Fibroblast of peridontal ligament (primary cell): ENCODE results near the gene CCL7.

ENCODE experiments used
- DNase-seq: peaks from one replicate; pipeline ENCODE4 v3.0.0-alpha.2; 2010; ENCODE audit errors: extremely low read depth

CCL7 gene

DNA sequence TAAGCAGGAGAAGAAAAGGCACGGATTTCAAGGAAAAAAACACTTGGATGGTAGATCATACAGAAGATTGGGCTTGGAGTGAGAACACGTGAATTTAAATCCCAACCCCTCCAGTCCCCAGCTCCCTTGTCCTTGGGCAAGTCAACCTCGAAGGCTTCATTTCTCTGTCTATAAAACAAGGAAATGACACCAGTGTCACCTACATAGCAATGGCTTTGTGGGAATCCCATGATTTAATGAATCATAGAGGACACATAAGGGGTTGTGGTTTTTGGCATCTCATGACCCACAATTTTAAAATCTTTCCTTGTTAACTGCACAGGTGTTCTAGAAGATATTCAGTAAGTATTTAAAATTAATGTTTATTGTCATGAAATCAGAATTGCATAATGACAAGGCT, 23.1 kb upstream of the CCL7 start:
- DNase-seq, result no peak

- no peak for DNase-seq
These were observed 21.5 kb upstream of the CCL7 start for GRCh38 chr17:34248511-34249024.

- DNase-seq, result no peak
These were observed 21.0 kb upstream of the CCL7 start for GRCh38 chr17:34249061-34249460.

DNA sequence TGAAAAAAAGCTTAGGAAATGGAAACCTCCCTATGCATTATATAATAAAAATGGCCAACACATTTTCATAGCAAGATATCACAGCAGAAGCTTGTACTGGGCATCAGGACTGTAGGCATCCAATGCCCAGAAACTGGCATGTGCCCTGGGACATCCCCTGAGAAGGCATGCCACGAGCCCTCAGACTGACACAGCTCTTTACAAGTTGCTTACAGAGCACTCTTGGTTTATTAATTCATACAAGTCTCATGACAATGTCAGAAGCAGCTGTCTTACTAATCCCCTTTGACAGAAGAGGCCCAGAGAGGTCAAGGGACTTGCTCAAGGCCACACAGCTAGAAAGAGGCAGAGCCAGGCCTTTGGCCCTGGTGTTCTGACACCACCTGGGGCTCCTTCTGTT, 20.5 kb upstream of the CCL7 start:
- no peak for DNase-seq

- no peak for DNase-seq
These were observed 18.8 kb upstream of the CCL7 start for GRCh38 chr17:34251186-34251585.

- DNase-seq, result no peak
These were observed 18.0 kb upstream of the CCL7 start for GRCh38 chr17:34252095-34252443.

DNA sequence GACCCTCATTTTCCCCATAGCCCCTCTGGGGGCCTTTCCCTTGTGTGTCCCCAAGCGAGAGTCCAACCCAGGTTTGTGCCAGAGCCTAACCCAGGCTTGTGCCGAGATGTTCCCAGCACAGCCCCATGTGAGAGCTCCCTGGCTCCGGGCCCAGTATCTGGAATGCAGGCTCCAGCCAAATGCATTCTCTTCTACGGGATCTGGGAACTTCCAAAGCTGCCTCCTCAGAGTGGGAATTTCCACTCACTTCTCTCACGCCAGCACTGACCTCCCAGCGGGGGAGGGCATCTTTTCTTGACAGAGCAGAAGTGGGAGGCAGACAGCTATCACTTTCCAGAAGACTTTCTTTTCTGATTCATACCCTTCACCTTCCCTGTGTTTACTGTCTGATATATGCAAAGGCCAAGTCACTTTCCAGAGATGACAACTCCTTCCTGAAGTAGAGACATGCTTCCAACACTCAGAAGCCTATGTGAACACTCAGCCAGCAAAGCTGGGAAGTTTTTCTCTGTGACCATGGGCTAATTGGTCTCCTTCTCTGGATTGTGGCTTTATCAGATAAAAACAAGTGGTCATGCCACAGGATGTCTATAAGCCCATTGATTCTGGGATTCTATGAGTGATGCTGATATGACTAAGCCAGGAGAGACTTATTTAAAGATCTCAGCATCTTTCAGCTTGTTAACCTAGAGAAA, 17.4 kb upstream of the CCL7 start:
- DNase-seq, result peak; percentile 88

GRCh38 chr17:34253139-34253525, 16.9 kb upstream of the CCL7 start:
- no peak for DNase-seq

- DNase-seq, result peak; percentile 84
These were observed 15.9 kb upstream of the CCL7 start for GRCh38 chr17:34254146-34254545.

- peak; percentile 69 for DNase-seq
These were observed 15.2 kb upstream of the CCL7 start, which contains the start of gene CCL2 for GRCh38 chr17:34254651-34255380. TSS of gene CCL2 (plus strand) at chr17:34255285. CDS start at chr17:34255350, 65 bp downstream.

DNA sequence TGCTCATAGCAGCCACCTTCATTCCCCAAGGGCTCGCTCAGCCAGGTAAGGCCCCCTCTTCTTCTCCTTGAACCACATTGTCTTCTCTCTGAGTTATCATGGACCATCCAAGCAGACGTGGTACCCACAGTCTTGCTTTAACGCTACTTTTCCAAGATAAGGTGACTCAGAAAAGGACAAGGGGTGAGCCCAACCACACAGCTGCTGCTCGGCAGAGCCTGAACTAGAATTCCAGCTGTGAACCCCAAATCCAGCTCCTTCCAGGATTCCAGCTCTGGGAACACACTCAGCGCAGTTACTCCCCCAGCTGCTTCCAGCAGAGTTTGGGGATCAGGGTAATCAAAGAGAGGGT, 14.7 kb upstream of the CCL7 start:
- DNase-seq, result no peak

- DNase-seq, result no peak
These were observed 14.2 kb upstream of the CCL7 start for GRCh38 chr17:34255841-34256240.

GRCh38 chr17:34257299-34257985, 12.6 kb upstream of the CCL7 start:
- DNase-seq, result no peak

GRCh38 chr17:34257986-34258326, 12.1 kb upstream of the CCL7 start:
- DNase-seq, result no peak

DNA sequence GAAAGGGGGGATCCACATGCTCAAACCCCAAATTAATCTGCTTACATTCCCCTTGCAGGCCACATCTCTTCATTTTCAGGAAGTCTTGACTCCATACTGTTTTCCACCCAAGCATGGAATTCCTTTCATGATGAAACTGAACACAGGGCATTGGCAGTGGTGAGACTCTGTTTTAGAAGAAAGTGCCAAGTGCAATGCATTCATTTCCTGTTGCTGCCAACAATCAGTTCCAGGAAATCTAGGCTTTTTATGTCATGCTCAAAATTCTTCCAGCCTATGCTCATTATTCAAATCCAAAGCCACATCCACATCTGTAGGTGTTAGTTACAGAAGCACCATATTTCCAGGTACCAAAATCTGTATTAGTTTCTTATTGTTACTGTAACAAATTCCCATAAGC, 10.9 kb upstream of the CCL7 start:
- DNase-seq, result peak; percentile 79

GRCh38 chr17:34260861-34261260, 9.2 kb upstream of the CCL7 start:
- DNase-seq, result no peak

- DNase-seq, result no peak
These were observed 8.3 kb upstream of the CCL7 start for GRCh38 chr17:34261568-34262337.

DNA sequence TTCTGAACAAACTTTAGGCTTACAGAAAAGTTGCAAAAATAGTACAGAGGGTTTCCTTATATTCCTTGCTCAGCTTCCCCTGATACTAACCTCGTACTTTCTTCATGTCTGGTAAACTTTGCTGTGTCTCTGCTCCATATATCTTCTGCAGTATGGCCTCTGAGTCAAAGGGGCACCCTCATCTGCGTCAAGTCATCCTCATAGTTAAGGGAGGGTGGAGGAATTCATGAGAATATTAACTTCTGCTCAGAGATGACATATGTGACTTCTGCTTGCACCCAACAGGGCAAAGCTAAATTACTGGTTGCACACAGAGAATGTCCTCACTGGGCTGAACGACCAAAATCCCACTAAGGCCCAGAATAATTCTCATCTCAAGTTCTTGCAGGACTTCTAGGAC, 4.3 kb upstream of the CCL7 start:
- no peak for DNase-seq

DNA sequence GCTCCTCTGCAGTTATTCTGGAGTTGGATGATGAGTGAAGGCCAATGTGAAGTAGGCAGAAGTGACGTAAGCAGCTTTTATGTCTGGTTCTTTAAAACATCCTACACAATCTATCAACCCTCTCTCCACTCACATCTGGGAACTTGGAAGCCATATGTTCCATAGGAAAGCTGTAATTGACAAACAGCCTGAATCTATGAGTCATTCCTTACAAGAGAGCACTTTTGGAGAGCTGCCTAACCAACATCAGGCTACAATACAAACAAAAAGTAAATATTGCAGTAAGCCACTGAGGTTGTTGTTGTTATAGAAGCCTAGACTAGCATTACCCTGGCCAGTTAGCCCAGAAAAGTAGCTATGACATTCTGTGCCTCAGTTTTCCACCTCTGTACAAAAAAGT, 5.9 kb downstream of the CCL7 start:
- peak; percentile 92 for DNase-seq

GRCh38 chr17:34276826-34277225, 6.8 kb downstream of the CCL7 start:
- DNase-seq, result no peak

DNA sequence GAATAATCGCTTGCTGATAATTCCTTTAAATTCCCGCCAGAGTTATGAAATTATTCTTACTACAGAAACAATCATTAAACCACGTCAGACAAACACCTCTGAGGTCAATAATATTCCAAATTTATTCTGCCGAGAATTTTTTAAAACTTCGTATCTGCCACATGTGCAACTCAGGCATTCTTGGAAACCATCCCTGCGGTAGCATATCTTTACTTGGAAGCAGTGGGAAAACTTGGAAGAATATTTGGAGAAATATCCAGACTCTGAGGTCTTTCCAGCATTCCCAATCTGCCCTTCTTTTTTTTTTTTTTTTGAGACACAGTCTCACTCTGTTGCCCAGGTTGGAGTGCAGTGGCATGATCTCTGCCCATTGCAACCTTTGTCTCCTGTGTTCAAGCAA, 13.6 kb downstream of the CCL7 start:
- DNase-seq, result no peak

GRCh38 chr17:34285286-34285792, 15.3 kb downstream of the CCL7 start, which contains the start of gene CCL11:
TSS of gene CCL11 (plus strand) at chr17:34285742. CDS start at chr17:34285809, 67 bp downstream.
- peak; percentile 11 for DNase-seq
